ENCODE measurements around the gene MLLT3. TPM values are rescaled to one million over a fixed set of nuclear protein-coding genes. Genes with fewer than 3 reads are reported as not detected.

MLLT3 gene
- total and polyA plus RNA-seq, 2 of the 8 experiments (the other 6 are each of a cell fraction or from before 2014, with no cell fraction given) = 5.9 to 9.6 TPM

GRCh38 chr9:20664501-20664900 lies 42.2 kb upstream of the MLLT3 start (continued):
- no peak for TF ChIP-seq SP2 (IDR thresholded peaks at IDR 0.05; ENCODE audit: low read length)

Data from H1 (cell line).